ENCODE results near the gene MERTK. TPM values are rescaled to one million over a fixed set of nuclear protein-coding genes. Genes with fewer than 3 reads are reported as not detected.

Gene MERTK
- polyA plus RNA-seq, 1 of the 3 experiments (the other 2 are of a cell fraction) = 9.6 TPM

GRCh38 chr2:112018846-112019245 lies 120.4 kb downstream of the MERTK start (continued):
- TF ChIP-seq ZBTB33 (IDR thresholded peaks at IDR 0.05; ENCODE audit: borderline replicate concordance, low read depth) = no peak
- TF ChIP-seq EP300 (IDR thresholded peaks at IDR 0.05; ENCODE audit: borderline replicate concordance in 1 of 2, low read depth in 1 of 2, low read length in 1 of 2) = no peak
- no peak for TF ChIP-seq FOSL2 (IDR thresholded peaks at IDR 0.05; ENCODE audit: borderline replicate concordance, low read depth)
- TF ChIP-seq FOXM1 (IDR thresholded peaks at IDR 0.05; ENCODE audit: low read depth) = no peak
- TF ChIP-seq GABPA (IDR thresholded peaks at IDR 0.05; ENCODE audit: low read depth) = no peak
- TF ChIP-seq RXRA (IDR thresholded peaks at IDR 0.05; ENCODE audit: borderline replicate concordance, low read depth) = no peak

- CTCF ChIA-PET = interaction anchor here (0.6 to 1.7 kb wide), 4 partner anchors 12 to 631 kb away, joined by 3 to 6 read pairs (median 4); no protein-coding TSS in a partner anchor
- Histone ChIP-seq H3K9me3 (no peaks in the 10 kb centered on the region), H3K27me3 (ENCODE audit: insufficient read depth) (no peaks in the 10 kb centered on the region)
Observed at GRCh38 chr2:112019569-112019982, 121.2 kb downstream of the MERTK start.

More at GRCh38 chr2:112019569-112019982, 121.2 kb downstream of the MERTK start:
- Histone ChIP-seq H3K27ac (ENCODE audit: low read depth in 2 of 2, low read length in 1 of 2) (no peak overlapping the region), H2AFZ (ENCODE audit: low read depth) (no peak overlapping the region), H4K20me1 (ENCODE audit: insufficient read depth) (no peaks in the 10 kb centered on the region), H3K79me2 (ENCODE audit: insufficient read depth) (no peaks in the 10 kb centered on the region), H3K4me3 (ENCODE audit: low read depth in 2 of 2, low read length in 1 of 2) (no peak overlapping the region), H3K9ac (no peak overlapping the region), H3K4me1 (ENCODE audit: control insufficient read depth in 1 of 2, insufficient read depth in 2 of 2, low read depth in 1 of 2, low read length in 1 of 2) (no peaks in the 10 kb centered on the region; a peak in 1 of 4 replicates), H3K36me3 (replicated peaks in 1 of 2; ENCODE audit: control insufficient read depth in 1 of 2, insufficient read depth in 2 of 2, low read length in 1 of 2) (no peaks in the 10 kb centered on the region), H3K9me2 (no peaks in the 10 kb centered on the region), H3F3A (replicated peaks; ENCODE audit: insufficient read depth) (no peaks in the 10 kb centered on the region), H3K4me2 (no peak overlapping the region)
- 82% methylated on average over 4 of the region's 4 CpGs for WGBS (ENCODE audit: low lambda C conversion rate)
- no peak for DNase-seq
- POLR2A ChIA-PET = no interaction called here
- no peak for TF ChIP-seq ZBTB33 (IDR thresholded peaks at IDR 0.05; ENCODE audit: borderline replicate concordance, low read depth)
- TF ChIP-seq POLR2AphosphoS5 (IDR thresholded peaks at IDR 0.05; ENCODE audit: low read depth, low read length) = no peak
- no peak for TF ChIP-seq RXRA (IDR thresholded peaks at IDR 0.05; ENCODE audit: borderline replicate concordance, low read depth)
- TF ChIP-seq EZH2phosphoT487 (IDR thresholded peaks at IDR 0.05; ENCODE audit: borderline replicate concordance, low read depth) = no peak
- TF ChIP-seq YY1 (IDR thresholded peaks at IDR 0.05; ENCODE audit: low read depth) = no peak
- TF ChIP-seq, protein P1, sequence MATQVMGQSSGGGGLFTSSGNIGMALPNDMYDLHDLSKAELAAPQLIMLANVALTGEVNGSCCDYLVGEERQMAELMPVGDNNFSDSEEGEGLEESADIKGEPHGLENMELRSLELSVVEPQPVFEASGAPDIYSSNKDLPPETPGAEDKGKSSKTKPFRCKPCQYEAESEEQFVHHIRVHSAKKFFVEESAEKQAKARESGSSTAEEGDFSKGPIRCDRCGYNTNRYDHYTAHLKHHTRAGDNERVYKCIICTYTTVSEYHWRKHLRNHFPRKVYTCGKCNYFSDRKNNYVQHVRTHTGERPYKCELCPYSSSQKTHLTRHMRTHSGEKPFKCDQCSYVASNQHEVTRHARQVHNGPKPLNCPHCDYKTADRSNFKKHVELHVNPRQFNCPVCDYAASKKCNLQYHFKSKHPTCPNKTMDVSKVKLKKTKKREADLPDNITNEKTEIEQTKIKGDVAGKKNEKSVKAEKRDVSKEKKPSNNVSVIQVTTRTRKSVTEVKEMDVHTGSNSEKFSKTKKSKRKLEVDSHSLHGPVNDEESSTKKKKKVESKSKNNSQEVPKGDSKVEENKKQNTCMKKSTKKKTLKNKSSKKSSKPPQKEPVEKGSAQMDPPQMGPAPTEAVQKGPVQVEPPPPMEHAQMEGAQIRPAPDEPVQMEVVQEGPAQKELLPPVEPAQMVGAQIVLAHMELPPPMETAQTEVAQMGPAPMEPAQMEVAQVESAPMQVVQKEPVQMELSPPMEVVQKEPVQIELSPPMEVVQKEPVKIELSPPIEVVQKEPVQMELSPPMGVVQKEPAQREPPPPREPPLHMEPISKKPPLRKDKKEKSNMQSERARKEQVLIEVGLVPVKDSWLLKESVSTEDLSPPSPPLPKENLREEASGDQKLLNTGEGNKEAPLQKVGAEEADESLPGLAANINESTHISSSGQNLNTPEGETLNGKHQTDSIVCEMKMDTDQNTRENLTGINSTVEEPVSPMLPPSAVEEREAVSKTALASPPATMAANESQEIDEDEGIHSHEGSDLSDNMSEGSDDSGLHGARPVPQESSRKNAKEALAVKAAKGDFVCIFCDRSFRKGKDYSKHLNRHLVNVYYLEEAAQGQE (IDR thresholded peaks at IDR 0.05; ENCODE audit: low read depth, low read length) = no peak
- TF ChIP-seq MXI1 (IDR thresholded peaks at IDR 0.05; ENCODE audit: low read depth, low read length) = no peak
- no peak for TF ChIP-seq RFX5 (IDR thresholded peaks at IDR 0.05; ENCODE audit: low read length)
- no peak for TF ChIP-seq RCOR1 (IDR thresholded peaks at IDR 0.05; ENCODE audit: low read length)
- no peak for TF ChIP-seq TCF12 (IDR thresholded peaks at IDR 0.05)
- no peak for TF ChIP-seq TEAD4 (IDR thresholded peaks at IDR 0.05; ENCODE audit: borderline replicate concordance, insufficient read depth)
- no peak for TF ChIP-seq CHD2 (IDR thresholded peaks at IDR 0.05; ENCODE audit: low read length, partially characterized antibody)
- TF ChIP-seq EP300 (IDR thresholded peaks at IDR 0.05; ENCODE audit: borderline replicate concordance in 1 of 2, low read depth in 1 of 2, low read length in 1 of 2) = no peak
- no peak for TF ChIP-seq ELF1 (IDR thresholded peaks at IDR 0.05)
- TF ChIP-seq SMC3 (IDR thresholded peaks at IDR 0.05; ENCODE audit: low read depth, low read length) = no peak
- TF ChIP-seq NFIC (IDR thresholded peaks at IDR 0.05; ENCODE audit: borderline replicate concordance) = no peak
- no peak for TF ChIP-seq FOXM1 (IDR thresholded peaks at IDR 0.05; ENCODE audit: low read depth)
- TF ChIP-seq, protein P2, sequence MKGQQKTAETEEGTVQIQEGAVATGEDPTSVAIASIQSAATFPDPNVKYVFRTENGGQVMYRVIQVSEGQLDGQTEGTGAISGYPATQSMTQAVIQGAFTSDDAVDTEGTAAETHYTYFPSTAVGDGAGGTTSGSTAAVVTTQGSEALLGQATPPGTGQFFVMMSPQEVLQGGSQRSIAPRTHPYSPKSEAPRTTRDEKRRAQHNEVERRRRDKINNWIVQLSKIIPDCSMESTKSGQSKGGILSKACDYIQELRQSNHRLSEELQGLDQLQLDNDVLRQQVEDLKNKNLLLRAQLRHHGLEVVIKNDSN (IDR thresholded peaks at IDR 0.05; ENCODE audit: borderline replicate concordance, low read depth) = no peak
- no peak for TF ChIP-seq NRF1 (IDR thresholded peaks at IDR 0.05; ENCODE audit: low read depth, low read length)
- no peak for TF ChIP-seq RAD21 (IDR thresholded peaks at IDR 0.05; ENCODE audit: low read length)

Data from SK-N-SH (cell line).